RPMI7951 (cell line): ENCODE measurements around the gene SHLD2. TPM values are rescaled to one million over a fixed set of nuclear protein-coding genes. Genes with fewer than 3 reads are reported as not detected.
"Not testable (repeated sequence)": the region's sequence is repeated elsewhere in the genome, so short reads cannot be mapped to it uniquely, and the experiment has no call there.

ENCODE experiments used
- DNase-seq: peaks from one replicate; pipeline ENCODE4 v3.0.0-alpha.2; 2012; ENCODE audit warnings: low read depth
- total RNA-seq: library from RNA; depleted of rRNA; stranded (reverse); fragments of >200 nt; shearing (Covaris generic); gene quantifications from 2 replicates; pipeline ENCODE4 v1.2.3, GENCODE V29; 2014

Gene SHLD2
- total RNA-seq, 1 experiment from 2014 or later, result 24.9 TPM

DNA sequence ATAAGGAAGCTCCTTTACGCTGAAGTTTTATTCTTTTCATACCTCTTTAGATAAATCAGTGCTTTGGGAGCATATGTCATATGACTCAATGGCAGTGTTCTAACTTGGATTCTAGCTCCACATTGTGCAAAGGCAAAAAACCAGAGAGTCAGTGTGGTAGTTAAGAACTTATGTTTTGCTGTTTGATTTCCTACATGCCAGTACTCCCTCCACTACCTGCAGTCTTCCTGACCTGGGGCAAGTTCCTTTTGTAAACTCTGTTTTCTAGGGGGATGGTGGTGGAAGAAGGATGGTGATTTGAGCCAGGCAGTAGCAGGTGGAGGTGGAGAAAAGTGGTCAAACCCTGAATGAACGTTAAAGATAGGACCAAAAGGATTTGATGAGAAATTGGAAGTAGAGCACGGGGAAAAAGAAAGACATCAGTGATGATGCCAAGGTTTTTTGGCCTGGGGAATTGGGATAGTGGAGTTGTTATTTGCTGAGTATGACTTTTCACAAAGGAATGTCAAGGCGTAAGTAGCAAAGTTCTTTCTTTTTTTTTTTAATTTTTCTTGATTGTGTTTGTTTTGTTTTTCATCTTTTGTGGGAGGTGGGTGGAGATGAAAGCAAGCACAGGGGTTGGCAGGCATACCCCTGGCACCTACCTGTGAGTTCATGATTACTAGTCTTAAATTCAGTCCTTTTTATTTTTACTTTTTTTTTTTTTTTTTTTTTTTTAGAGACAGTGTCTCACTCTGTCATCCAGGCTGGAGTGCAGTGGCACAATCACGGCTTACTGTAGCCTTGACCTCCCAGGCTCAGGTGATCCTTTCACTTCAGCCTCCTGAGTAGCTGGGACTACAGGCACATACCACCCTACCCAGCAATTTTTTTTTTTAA lies 47.5 kb downstream of the SHLD2 start:
- DNase-seq, result peak; percentile 39

DNA sequence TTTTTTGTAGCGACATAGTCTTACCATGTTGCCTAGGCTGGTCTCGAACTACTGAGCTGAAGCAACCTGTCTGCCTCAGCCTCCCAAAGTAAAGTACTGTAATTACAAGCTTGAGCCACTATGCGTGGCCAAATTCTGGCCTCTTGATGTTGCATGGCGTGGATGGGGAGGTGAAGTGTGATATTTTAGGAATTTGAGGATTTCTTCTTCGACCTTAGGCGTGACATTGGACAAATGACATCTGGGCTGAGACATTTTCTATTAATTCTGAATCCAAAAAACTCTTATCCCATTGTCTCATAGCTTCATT lies 48.1 kb downstream of the SHLD2 start:
- DNase-seq, result not testable (repeated sequence)

DNA sequence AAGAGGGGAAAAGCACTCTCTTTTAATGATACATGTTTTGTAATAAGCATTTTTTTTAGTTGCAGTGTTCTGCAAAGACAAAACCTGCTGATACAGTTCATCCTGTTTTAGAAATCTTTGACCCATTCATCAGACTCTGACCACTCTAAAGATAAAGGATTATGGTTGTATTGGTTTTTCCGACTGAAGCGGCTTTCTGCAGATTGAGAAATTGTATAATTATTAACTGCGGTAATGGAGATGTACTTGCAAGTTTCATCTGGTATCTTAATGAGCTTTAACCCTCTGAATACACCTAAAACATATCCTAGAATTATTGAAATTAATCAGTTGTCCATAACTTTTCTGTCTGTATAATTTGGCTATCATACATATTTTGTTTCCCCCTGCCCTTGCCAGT lies 50.6 kb downstream of the SHLD2 start:
- DNase-seq, result not testable (repeated sequence)

DNA sequence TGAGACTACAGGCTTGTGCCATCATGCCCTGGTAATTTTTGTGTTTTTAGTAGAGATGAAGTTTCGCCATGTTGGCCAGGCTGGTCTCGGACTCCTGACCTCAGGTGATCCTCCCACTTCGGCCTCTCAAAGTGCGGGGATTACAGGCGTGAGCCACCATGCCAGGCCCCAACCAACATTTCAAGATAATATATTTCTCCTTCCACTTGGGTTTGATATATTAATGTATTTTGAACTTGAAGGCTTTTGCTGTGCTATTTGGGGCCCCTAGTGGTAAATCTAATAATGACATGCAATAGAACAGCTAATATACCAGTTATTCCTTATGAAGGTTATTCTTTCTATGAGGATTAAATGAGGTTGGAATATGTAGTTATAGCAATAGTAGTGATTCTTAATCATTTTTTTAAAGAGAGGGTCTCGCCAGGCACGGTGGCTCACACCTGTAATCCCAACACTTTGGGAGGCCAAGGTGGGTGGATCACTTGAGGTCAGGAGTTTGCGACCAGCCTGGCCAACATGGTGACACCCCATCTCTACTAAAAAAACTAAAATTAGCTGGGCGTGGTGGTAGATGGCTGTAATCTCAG lies 54.1 kb downstream of the SHLD2 start:
- not testable (repeated sequence) for DNase-seq

DNA sequence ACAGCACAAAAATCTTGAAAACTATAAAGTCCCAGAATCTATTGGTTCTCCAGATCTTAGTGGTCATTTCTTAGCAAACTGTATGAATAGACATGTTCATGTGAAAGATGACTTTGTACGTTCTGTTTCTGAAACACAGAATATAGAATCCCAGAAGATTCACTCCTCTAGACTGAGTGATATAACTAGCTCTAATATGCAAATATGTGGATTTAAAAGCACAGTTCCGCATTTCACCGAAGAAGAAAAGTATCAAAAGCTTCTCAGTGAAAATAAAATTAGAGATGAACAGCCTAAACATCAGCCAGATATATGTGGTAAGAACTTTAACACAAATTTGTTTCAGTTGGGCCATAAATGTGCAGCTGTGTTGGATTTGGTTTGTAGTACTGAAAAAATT lies 56.5 kb downstream of the SHLD2 start:
- not testable (repeated sequence) for DNase-seq

DNA sequence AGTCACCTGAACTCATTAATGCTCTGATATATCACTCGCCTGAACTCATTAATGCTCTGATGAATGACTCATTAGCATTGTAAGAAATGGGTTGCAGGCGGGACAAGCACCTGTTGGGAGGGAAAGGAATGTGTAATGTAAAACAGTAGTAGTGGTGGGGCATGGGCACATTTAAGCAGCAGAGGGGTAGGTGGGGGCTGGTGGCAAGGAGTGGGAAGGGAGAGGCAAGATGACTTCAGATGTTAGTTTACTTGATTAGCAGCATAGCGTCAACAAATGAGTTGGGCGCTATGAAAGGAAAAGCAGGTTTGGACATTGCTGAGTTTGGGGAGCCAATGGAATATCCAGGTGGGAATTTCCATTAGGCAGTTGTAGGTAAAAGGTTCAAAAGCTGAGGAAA lies 61.8 kb downstream of the SHLD2 start:
- not testable (repeated sequence) for DNase-seq

DNA sequence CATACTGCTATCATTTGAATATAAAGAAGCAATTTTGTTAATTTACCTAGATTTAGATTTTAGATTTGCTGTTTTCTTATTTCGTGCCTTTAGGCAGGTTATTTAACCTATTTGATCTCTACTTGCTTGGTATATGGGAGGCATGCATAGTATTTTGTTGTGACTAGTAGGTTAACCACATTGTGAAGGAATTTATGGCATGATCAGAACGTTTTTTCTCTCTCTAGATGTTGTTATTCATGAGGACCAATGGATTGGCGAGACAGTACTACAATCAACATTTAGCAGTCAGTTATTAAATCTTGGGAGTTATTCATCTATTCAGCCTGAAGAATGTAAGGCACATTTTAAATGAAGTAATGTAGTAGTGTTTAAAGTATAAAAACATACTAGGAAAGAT lies 62.8 kb downstream of the SHLD2 start:
- DNase-seq, result not testable (repeated sequence)

DNA sequence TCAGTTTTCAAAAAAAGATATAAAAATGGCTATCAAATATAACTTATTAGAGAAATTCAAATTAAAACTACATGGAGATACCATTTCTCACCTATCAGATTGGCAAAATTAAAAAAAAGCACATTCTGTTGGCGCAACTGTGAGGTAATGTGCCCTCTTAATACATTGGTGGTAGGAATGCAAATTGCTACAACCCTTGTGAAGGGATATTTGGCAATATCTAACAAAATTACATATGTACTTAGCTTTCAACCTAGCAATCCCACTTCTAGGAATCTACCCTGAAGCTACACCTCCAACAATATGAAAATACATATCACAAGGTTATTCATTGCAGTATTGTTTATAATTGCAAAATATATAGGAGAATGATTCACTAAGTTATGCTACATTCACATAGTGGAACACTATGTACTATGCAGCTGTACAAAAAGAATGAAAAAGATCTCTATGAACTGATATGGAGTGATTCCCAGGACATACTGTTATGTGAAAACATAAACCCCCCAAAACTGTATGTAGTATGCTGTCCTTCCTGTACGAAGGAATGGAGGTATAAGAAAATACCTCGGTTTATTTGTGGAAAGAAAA lies 67.8 kb downstream of the SHLD2 start:
- DNase-seq, result not testable (repeated sequence)

DNA sequence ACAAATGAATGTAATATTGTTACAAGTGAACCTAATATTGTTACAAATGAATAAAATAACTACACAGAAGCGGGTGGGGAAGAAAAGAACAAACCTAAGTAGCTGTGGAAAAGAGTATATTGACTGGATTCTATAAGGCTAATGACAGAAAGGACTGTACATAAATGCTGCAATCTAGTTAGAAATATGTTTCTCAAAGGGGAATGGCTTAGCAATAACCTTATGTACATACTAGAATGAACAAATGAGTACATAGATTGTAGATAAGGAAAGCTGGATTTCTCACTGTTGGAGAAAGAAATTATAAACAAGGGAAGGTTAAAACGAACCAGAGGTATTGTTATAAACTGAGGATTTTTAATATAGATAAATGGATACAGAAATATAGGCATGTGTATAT lies 68.4 kb downstream of the SHLD2 start:
- not testable (repeated sequence) for DNase-seq

DNA sequence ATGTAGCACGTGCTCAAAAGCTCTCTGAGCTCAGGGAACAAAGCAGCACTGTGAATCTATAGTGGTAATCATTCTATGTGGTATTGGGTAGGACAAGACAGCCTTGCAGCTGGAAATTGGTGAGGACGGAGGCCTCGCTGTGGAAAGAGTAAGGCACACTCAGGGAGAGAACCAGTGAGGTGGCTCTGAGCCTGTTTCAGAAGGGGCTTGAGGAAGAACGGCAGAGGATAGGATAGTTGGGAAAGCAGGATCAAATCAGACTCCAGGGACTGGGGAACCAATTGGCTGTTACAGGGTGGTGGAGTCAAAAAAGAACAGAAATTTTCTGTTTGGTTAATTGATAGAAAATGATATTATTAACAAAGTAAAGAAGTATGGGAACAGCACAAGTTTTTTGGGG lies 74.9 kb downstream of the SHLD2 start:
- not testable (repeated sequence) for DNase-seq

DNA sequence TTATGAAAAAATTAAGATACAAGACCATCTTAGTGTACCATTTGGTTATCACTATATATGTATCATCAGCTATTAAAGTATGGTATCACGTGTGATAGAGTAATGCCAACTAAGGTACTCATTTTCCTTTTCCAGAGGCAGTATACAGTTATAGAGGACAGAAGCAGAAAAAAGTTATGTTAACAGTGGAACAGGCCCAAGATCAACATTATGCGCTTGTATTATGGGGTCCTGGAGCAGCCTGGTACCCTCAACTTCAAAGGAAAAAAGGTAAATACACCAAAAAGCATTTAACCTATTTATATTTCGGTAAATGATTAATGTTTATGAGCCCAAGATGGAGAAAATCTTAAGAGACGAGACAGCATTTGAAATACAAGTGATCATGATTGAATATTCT lies 75.7 kb downstream of the SHLD2 start:
- DNase-seq, result not testable (repeated sequence)

DNA sequence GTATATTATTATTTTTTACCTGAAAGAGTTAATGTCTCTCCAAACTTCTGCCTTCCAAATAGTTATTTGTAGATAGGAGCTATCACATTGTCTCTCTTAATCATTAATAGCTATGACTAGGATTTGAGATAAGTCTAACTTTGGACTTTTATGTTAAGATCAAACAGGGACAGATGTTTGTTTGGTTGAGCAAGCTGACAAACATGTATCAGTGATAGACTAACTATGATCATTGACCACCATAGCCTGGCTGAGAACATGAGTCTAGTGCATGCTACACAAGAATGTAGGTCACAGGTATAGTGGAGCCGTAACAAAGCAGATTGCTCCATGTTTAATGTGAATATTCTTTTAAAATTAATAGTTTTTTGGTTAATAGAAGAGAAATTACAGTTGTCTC lies 76.7 kb downstream of the SHLD2 start:
- not testable (repeated sequence) for DNase-seq

DNA sequence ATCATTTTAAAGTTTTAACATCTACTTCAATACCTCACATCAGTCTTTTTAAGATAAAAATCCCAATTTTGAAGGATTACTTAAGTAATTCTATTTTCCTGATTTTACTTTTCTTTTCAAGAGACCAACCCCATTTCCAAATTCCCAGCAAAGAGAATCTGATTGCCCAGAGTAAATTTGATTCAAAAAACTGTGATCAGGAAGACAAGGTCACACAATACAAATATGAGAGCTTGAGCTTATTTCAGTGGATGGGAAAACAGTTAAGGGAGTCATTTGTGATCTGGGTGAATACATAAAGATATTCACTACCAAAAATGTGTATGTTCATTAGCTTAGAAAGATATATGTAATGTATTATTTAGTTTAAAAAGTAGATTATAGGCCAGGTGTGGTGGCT lies 77.2 kb downstream of the SHLD2 start:
- DNase-seq, result not testable (repeated sequence)

DNA sequence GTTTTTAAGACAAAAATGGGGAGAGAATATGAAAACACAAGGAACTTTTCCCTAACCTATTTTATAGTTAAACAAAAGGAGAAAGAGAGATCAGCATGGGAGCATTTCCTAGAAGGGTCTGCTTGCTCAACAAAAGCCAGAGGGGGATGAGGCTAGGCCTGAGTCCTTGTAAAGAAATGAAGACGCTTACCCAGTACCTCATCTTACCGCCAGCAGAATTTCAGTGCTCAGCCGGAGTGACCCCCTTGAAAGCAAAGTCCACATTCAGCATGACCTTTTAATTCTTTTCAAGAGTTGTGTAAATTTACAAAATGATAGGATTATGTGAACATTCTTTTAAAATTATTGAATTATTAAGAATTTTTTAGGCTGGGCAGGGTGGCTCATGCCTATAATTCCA lies 82.6 kb downstream of the SHLD2 start:
- DNase-seq, result not testable (repeated sequence)

DNA sequence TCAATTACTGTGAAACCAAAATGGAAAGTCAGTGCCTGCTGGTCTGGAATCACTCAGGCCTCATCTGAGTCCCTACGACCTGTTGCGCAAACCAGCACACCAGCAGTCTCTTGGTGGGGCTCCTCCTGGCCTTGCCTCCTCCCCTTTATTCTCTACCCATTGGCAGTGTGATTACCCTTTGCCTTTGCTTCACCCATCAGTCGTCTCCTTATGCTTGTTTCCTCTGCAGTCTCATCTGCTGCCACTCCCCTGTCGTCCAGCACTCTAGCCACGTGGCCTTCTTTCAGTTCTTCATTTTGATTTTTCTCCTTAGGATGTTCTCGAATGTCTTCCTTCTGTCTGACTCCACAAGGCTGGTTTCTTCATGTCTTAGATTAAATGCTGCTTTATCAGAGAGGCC lies 89.4 kb downstream of the SHLD2 start:
- DNase-seq, result not testable (repeated sequence)

DNA sequence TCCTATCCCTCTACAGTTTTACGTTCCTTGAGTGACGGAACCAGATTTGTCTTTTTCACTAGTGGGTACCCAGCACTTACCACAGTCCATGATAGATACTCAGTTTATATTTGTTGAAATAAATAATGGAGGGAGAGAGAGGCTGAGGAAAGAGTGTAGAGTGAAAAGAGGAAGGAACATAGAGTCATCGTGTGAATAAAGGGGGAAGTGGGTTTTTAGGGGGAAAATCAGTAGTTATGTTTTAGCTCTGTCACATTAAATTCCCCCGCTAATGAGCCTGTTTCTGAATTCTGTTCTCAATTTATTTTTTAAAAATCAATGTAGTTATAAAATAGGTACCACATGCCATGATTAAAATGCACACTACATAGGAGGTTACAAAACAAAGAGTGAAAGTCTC lies 91.0 kb downstream of the SHLD2 start:
- DNase-seq, result not testable (repeated sequence)

DNA sequence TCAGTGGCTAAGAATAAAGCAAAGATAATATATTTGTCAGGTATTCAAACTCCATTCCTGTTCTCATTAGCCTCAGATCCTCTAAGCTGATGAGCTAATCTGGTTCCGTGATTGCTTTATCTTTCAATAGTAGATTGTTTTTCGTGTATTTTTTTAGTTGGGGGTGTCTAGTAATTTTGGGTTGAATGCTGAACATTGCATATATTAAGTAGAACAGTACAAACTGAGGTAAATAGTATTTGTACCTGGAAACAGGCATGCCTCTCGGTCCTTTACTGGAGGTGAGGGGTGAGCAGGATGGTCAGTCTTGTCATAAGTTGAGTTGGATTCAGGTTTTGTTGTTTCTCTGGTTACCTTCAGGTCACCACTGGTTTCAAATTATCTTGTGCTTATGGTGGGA lies 92.6 kb downstream of the SHLD2 start:
- not testable (repeated sequence) for DNase-seq

DNA sequence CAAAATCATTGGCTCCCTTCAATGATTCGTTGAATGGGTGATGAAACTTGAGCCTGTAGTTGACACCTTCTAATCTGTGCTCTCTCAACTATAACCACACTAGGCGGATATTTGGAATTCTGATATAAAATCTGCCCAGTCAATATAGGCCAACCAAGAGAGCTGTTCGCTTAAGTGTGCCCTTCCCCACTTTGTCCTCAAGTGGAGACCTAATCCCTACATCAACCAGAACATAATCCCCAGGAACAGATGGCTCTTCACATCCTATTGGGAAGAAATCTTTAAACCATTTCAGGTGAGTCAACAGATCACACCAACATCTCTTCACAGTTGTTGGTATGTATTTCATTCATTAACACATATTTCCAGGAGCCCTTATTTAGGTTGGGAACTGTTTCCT lies 96.8 kb downstream of the SHLD2 start:
- not testable (repeated sequence) for DNase-seq

DNA sequence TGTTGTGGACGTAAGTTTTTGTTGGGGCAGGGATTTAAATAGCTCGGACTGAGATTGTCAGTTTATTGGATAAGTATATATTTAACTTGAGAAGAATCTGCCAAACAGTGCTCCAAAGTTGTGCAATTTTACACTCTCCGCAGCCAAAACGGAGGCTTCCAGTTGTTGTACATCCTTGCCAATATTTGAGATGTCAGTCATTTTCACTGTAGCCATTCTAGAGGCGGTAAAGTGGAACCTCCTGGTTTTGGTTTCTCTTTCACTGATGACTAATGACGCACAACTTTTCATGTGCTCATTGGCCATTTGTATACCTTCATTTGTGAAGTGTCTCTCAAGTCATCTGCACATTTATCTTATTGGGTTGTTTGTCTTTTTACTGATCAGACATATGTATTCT lies 105.9 kb downstream of the SHLD2 start:
- DNase-seq, result peak; percentile 84

DNA sequence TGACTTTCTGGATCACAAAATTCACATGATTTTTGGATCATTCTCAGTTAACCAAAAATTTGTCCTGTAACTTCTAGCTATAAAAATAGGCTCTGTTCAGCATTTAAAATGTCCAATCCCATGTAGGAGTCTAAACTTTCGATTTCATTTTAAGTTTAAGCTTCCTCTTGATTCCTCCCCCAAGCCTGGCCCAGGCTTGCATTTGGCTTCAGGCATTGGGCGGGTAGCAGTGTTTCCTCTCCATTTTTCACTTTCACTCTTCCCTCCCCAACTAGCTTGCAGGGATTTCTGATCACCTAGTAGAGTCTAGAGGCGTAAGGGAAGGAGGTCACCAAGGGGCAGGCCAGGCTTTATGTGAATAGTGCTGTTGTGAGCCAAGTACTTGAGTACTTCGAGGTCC lies 109.8 kb downstream of the SHLD2 start:
- peak; percentile 46 for DNase-seq

DNA sequence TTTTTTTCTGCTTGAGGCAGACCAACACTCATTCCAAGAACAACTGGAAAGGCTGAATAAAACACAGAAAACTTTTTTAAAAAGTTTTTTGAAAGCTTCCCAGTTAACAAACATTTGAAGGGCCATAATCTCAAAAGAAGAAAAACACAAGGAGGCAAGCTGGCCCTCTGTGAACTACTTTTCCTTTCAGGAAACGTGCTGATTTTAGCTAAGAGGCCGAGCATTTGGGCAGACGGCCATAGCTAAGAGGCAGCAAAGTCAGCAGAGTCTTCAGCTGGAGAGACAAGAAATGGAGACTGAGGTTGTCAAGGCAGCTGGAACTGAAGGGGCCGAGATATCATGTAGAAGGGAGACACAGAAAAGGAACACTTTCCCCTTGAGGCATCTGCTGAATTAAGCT lies 111.9 kb downstream of the SHLD2 start:
- DNase-seq, result not testable (repeated sequence)

DNA sequence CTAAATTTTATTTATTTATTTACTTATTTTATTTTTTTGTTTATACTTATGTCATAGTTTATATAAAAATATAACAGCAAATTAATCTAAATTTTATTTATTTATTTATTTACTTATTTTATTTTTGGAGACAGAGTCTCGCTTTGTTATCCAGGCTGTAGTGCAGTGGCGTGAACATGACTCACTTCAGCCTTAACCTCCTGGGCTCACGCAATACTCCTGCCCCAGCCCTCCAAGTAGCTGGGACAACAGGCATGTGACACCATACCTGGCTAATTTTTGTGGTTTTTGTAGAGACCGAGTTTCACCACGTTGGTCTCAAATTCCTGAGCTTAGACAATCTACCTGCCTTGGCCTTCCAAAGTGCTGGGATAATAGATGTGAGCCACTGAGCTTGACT lies 115.3 kb downstream of the SHLD2 start:
- DNase-seq, result not testable (repeated sequence)

DNA sequence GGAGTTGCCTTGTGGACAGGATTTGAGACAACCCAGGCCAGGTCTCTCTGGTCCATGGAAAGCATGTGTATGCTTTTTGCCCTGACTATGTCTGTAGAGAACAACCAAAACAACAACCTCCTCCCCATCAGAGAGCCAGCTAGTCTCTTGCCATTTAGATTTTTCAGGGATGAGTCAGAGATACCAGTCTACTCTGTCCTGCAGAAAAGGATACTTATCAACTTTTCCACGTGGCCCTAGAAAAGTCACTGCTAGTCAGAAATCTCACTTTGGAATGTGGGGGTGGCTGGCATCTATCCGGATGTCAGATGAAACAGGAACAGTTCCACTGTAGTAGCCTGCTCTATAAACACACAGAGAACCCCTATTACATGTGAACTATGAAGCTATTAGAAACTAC lies 116.8 kb downstream of the SHLD2 start:
- peak; percentile 48 for DNase-seq
